A172 (cell line): ENCODE results near the gene CDC20B. TPM values are rescaled to one million over a fixed set of nuclear protein-coding genes. Genes with fewer than 3 reads are reported as not detected.
"Not testable (repeated sequence)": the region's sequence is repeated elsewhere in the genome, so short reads cannot be mapped to it uniquely, and the experiment has no call there.

Experiments
- DNase-seq: peaks from one replicate; pipeline ENCODE4 v3.0.0-alpha.2; 2015; ENCODE audit warnings: low spot score
- total RNA-seq: library from RNA; depleted of rRNA; stranded (reverse); fragments of >200 nt; shearing (Covaris generic); gene quantifications from 2 replicates; pipeline ENCODE4 v1.2.3, GENCODE V29; 2014; rRNA removed

CDC20B gene
- total RNA-seq, 1 experiment from 2014 or later: 0.07 TPM

DNA sequence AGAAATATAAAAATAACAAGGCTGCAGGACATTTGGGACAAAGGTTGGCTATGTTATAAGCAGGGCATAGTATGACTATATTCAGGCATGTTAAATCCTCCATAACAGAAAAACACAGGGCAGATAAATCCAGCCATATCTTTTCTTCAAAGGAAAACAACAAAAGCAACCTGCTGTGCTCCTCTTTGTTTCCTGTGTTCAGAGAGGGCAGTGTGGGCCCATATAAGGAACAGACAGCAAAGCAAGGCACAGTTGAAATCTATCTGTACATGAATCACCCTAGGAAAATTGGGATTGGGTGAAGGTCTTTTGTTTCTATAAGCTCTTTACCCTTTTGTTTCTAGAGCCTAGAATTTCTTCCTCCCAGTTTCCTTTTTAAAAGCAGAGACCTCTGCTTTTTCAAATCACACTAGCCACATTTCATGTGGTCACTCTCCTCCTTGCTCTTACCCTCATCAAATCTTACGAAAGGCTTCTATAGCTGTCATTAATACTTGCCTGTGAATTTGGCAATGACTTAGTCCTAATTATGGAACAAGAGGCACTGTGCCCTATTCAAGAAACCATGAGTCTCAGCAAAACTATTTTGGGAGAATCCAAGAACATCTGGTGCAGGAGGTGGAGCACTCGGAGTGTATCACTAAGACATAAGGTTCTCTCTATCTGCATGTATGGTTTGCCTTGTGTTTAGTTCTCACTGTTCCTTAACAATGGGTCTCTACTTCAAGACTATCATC, 68.8 kb downstream of the CDC20B start:
- no peak for DNase-seq

DNA sequence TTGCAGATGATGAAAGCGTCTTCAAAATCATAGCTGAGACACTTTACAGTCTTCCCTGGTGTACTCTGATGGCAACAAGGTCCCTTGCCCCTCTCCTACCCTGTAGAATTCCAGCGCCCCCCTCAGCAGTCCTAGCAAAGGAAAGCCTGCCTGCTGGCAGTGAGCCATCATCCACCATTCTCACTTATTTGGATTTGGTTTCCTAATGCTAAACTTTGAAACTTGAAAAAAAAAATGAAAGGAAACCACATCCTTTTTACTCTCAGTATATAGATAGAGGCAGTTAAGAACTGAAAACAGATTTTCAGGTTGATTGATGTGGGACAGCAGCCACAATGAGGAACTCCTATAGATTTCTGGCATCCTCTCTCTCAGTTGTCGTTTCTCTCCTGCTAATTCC, 70.6 kb downstream of the CDC20B start, which contains the start of gene GZMA:
TSS of gene GZMA (plus strand) at position 299 of the 400 bp plus-strand sequence. CDS start at position 336, 37 bp downstream.
- no peak for DNase-seq

GRCh38 chr5:55101556-55102276, 71.3 kb downstream of the CDC20B start:
- DNase-seq: no peak

- not testable (repeated sequence) for DNase-seq
These were observed 71.8 kb downstream of the CDC20B start for GRCh38 chr5:55101148-55101547.

- no peak for DNase-seq
These were observed 76.1 kb downstream of the CDC20B start for GRCh38 chr5:55096861-55097260.

GRCh38 chr5:55096182-55096581, 76.8 kb downstream of the CDC20B start:
- DNase-seq: no peak

- not testable (repeated sequence) for DNase-seq
These were observed 82.0 kb downstream of the CDC20B start for GRCh38 chr5:55091011-55091410.

DNA sequence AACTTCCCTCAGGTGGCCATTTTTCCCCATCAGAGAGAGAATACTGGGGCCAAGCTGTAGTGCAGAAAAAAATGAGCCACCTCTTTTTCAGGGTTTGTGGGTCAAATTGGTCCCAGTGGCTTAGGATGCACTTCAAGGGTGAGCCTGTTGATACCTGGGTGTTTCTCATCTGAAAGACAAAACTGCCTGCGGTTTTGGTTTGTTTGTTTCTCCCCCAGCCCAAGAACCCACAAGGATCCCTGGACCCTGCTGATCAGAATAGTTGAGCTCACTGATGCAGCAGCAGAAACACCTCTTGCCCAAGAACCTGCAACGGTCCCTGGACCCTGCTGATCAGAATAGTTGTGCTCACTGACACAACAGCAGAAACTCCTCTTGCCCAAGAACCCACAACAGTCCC, 83.7 kb downstream of the CDC20B start:
- DNase-seq: not testable (repeated sequence)

- DNase-seq: no peak
These were observed 91.4 kb downstream of the CDC20B start for GRCh38 chr5:55081541-55081940.

GRCh38 chr5:55073211-55073610, 99.8 kb downstream of the CDC20B start:
- no peak for DNase-seq

- no peak for DNase-seq
These were observed 100.3 kb downstream of the CDC20B start for GRCh38 chr5:55072666-55073065.

- DNase-seq: no peak
These were observed 101.6 kb downstream of the CDC20B start for GRCh38 chr5:55071413-55071812.

- DNase-seq: no peak
These were observed 102.0 kb downstream of the CDC20B start for GRCh38 chr5:55070968-55071367.

DNA sequence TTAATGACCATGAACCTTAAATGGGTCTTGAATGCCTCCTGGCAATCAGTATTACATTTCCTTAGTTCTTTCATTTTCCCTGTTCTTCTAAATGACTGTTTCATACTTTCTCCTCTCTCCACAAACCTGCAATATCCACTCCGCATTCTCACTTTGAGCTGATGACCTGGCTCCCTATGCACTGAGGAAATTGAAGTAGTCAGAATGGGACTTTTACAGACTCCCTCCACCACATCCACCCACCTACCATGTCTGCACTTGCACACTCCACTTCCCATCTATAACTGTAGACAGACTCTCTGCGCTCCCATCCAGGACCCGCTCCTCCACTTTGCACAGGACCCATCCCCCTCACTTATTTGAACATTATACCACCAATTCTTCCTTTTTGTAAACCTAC, 106.7 kb downstream of the CDC20B start:
- DNase-seq: no peak

- DNase-seq: no peak
These were observed 108.5 kb downstream of the CDC20B start for GRCh38 chr5:55064523-55064922.

GRCh38 chr5:55063899-55064298, 109.1 kb downstream of the CDC20B start:
- DNase-seq: no peak

- peak; percentile 5 for DNase-seq
These were observed 109.6 kb downstream of the CDC20B start for GRCh38 chr5:55063220-55063863.

Other genes starting within 250 kb of the CDC20B start
- gene ESM1, start 187.6 kb downstream of the CDC20B start, total RNA-seq: 1.4 and 2.5 TPM in 2 replicates
- gene GZMK, start 148.9 kb downstream of the CDC20B start, total RNA-seq: not detected in 2 replicates
- not detected in 2 replicates for gene GZMA, start 70.5 kb downstream of the CDC20B start, total RNA-seq
- gene GPX8, start 13.0 kb downstream of the CDC20B start, total RNA-seq: 112 and 132 TPM in 2 replicates
- gene MCIDAS, start 54.1 kb upstream of the CDC20B start, total RNA-seq: 0.48 and 1.3 TPM in 2 replicates
- 4.1 and 4.9 TPM in 2 replicates for gene CCNO, start 60.4 kb upstream of the CDC20B start, total RNA-seq
- gene DHX29, start 134.5 kb upstream of the CDC20B start, total RNA-seq: 47.8 and 61.9 TPM in 2 replicates
- gene MTREX, start 134.8 kb upstream of the CDC20B start, total RNA-seq: 91.4 and 119 TPM in 2 replicates